IPS-NIHi7 (cell line): ENCODE data around the gene ARHGAP8.

ENCODE experiments used
- DNase-seq: peaks from one replicate; pipeline ENCODE4 v3.0.0; 2012; ENCODE audit warnings: mixed read lengths; ENCODE audit errors: extremely low spot score

The ARHGAP8 gene

GRCh38 chr22:44724859-44725258 lies 27.5 kb upstream of the ARHGAP8 start:
- no peak for DNase-seq

- DNase-seq: no peak
Observed at GRCh38 chr22:44726439-44726838, 25.9 kb upstream of the ARHGAP8 start.

DNA sequence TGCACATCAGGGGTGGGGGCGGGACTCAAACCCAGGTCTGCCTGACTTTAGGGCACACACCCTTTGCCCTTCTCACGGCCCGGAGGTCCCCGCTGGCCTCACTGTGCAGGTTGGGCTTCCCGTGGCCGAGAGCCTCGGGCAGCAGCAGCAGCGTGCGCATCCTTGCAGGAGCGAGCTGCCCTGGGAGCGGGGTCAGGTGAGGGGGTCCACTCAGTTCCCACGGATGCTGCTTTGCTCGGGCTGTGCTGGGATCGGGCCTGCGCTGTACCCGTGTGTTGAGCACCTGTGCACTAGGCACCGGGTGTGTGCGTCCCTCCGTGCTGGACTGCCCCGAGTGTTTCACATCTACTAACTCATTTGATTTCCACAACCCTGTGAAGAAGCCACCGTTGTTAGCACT lies 25.2 kb upstream of the ARHGAP8 start:
- no peak for DNase-seq

DNA sequence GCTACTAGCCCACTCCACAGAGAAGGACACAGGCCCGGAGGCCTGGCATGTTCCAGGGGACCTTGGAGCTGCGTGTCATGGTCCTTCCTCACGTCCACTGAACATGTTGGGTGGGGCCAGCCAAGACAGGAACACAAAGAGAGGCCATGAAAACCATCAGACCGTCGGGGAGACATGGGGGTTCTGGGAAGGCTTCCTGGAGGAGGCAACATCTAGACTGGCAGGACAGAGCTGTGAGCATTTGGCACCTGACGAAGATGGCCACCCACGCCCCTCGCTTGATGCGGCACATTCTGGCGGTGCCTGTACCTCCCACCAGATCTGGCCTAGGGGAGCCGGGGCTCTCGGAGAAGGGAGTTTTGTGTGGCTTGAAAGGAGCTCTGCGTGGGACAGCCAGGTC lies 24.7 kb upstream of the ARHGAP8 start:
- DNase-seq: no peak

- no peak for DNase-seq
Observed at GRCh38 chr22:44728761-44729324, 23.5 kb upstream of the ARHGAP8 start.

DNA sequence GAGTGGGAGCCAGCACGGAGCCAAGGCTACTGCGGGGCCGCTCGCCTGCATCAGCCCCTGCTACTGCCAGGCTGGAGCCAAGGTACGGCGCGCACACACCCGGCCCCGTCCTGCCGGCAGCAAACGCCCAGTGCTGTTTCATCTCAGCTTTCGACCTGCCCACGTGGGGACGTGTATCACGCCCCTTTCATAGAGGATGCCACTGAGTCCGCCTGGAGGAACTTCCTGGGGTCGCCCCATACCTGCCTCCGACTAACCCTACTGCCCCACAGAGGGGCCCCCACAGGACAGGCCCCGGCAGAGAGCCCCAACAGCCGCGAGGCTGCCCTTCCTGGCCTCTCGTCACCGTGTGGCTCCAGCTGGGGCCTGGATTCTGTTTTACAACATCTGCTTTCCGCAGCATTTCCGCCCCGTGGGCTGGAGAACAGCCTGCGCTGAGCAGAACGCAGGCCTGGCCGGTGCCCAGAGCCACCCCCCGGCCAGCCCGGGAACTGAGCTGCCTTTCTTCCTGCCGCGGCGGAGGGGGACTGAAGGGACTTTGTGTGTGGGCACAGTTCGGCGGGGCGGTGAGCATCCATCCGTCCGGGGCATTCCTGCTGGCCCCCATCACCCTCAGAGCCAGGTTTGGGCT lies 22.9 kb upstream of the ARHGAP8 start:
- no peak for DNase-seq

DNA sequence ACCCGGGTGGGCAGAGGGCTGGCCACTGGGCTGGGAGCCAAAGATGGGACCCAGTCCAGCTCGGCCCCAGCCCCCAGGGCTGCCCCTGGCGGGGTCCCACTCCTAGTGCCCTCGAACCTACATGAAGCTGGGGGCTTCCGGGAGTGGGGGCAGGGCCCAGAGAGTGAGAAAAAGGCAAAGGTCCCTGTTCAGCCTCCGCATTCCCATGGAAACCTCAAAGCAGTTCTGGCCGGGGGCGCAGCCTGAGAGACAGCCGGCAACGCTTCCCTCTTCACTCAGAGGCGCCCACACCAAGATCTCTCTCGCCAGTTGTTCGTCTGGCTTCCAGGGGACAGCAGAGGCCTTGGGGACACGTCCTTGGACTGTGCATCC lies 22.4 kb upstream of the ARHGAP8 start:
- no peak for DNase-seq

- no peak for DNase-seq
Observed at GRCh38 chr22:44730490-44731356, 21.7 kb upstream of the ARHGAP8 start.

DNA sequence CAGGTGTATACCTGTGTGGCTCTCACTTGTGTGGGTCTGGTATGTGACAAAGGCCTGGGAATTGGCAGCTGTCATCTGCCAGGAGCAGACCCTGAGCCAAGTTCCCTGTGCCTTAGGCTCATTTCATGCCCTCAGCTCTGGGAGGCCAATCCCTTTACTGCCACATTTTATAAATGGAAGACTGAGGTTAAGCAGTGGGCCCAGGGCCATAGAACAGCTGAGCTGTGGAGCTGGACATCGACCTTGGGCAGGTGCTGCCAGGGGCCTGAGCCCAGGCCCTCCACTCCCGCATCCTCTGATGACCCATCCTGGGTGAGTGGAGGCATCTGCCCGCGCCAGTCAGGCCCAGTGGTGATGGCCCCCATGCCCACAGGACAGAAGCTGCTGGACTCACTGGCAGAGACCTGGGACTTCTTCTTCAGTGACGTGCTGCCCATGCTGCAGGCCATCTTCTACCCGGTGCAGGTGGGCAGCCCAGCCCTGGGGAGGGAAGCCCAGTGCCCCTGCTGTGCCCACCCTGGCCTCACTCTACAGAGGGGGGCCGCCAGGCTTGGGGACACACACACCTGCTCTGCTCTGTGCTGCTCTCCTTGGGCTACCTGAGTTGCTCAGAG lies 20.9 kb upstream of the ARHGAP8 start:
- DNase-seq: no peak

GRCh38 chr22:44732017-44732561 lies 20.3 kb upstream of the ARHGAP8 start:
- no peak for DNase-seq

DNA sequence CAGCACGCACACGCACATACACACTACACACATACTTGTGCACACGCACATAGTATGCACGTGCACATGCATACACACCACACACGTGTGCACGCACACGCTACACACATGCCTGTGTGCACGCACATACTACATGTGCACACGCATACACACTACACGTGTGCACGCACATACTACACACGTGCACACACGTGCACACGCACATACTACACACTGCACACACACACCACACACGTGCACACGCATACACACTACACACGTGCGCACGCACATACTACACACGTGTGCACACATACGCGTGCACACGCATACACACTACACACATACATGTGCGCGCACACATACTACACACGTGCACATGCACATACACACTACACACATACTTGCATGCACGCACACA lies 19.7 kb upstream of the ARHGAP8 start:
- DNase-seq: no peak

GRCh38 chr22:44733426-44734106 lies 18.8 kb upstream of the ARHGAP8 start:
- DNase-seq: no peak

- DNase-seq: no peak
Observed at GRCh38 chr22:44734278-44734677, 18.1 kb upstream of the ARHGAP8 start.

- no peak for DNase-seq
Observed at GRCh38 chr22:44734801-44735517, 17.4 kb upstream of the ARHGAP8 start.

GRCh38 chr22:44735518-44736428 lies 16.6 kb upstream of the ARHGAP8 start:
- DNase-seq: peak; percentile 91

DNA sequence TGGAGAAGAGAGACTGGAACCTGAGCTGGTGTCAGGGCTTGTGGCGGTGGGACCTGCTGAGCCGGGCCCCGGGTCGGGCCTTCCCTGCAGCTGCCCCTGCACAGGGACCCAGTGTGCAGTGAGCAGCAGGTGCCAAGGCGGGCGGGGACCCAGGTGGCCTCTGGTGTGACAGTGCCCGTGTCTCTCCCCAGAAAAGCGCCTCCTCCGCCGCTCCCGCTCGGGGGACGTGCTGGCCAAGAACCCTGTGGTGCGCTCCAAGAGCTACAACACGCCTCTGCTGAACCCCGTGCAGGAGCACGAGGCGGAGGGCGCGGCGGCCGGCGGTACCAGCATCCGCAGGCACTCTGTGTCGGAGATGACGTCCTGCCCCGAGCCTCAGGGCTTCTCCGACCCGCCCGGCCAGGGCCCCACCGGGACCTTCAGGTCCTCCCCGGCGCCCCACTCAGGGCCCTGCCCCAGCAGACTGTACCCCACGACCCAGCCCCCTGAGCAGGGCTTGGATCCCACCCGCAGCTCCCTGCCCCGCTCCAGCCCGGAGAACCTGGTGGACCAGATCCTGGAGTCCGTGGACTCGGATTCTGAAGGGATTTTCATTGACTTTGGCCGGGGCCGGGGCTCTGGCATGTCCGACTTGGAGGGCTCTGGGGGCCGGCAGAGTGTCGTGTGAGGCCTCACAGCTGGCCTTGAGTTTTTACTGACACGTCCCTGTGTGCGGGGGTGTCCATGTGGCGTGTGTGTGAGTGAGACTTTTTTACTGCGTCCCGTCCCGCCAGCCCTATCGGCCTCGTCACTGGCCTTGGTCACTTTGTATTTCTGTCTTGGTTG lies 15.6 kb upstream of the ARHGAP8 start:
- no peak for DNase-seq

GRCh38 chr22:44737406-44738346 lies 14.7 kb upstream of the ARHGAP8 start:
- peak; percentile 41 for DNase-seq

GRCh38 chr22:44738347-44738715 lies 14.0 kb upstream of the ARHGAP8 start:
- peak; percentile 74 for DNase-seq
